Measurements from ENCODE around the gene LAMA3. TPM values are rescaled to one million over a fixed set of nuclear protein-coding genes. Genes with fewer than 3 reads are reported as not detected.

Gene LAMA3
- total RNA-seq, 1 donor from 2014 or later, result 1.7 TPM

GRCh38 chr18:23853448-23854195 lies 164.4 kb downstream of the LAMA3 start:
- no peaks in the 10 kb centered on the region for H3K9me3 Mint-ChIP-seq (ENCODE audit: unreplicated experiment)
- H3K36me3 Mint-ChIP-seq (ENCODE audit: low read depth, unreplicated experiment), result no peaks in the 10 kb centered on the region
- H3K27ac Mint-ChIP-seq (ENCODE audit: unreplicated experiment), result peak overlapping the region; percentile 92
- peaks cover 26% of the 10 kb centered on the region for H3K4me1 Mint-ChIP-seq (ENCODE audit: unreplicated experiment)
- peaks cover 2% of the 10 kb centered on the region for H3K27me3 Mint-ChIP-seq (ENCODE audit: unreplicated experiment)
- no peak for DNase-seq (ENCODE audit: low spot score)
- no peak overlapping the region for H3K4me3 Mint-ChIP-seq (ENCODE audit: unreplicated experiment)
- no peak for TF ChIP-seq CTCF (IDR thresholded peaks at IDR 0.05; ENCODE audit: unreplicated experiment)

GRCh38 chr18:23855721-23856120 lies 166.5 kb downstream of the LAMA3 start:
- no peak for TF ChIP-seq CTCF (IDR thresholded peaks at IDR 0.05; ENCODE audit: unreplicated experiment)
- H3K27ac Mint-ChIP-seq (ENCODE audit: unreplicated experiment), result no peak overlapping the region
- H3K9me3 Mint-ChIP-seq (ENCODE audit: unreplicated experiment), result no peaks in the 10 kb centered on the region
- H3K27me3 Mint-ChIP-seq (ENCODE audit: unreplicated experiment), result peaks cover 2% of the 10 kb centered on the region
- H3K4me3 Mint-ChIP-seq (ENCODE audit: unreplicated experiment), result no peak overlapping the region
- peaks cover 23% of the 10 kb centered on the region for H3K4me1 Mint-ChIP-seq (ENCODE audit: unreplicated experiment)
- no peaks in the 10 kb centered on the region for H3K36me3 Mint-ChIP-seq (ENCODE audit: low read depth, unreplicated experiment)
- no peak for DNase-seq (ENCODE audit: low spot score)

GRCh38 chr18:23856466-23857163 lies 167.4 kb downstream of the LAMA3 start:
- no peak for DNase-seq (ENCODE audit: low spot score)
- Mint-ChIP-seq H3K27me3 (ENCODE audit: unreplicated experiment) (peaks cover 2% of the 10 kb centered on the region), H3K9me3 (ENCODE audit: unreplicated experiment) (no peaks in the 10 kb centered on the region), H3K27ac (ENCODE audit: unreplicated experiment) (no peak overlapping the region), H3K4me3 (ENCODE audit: unreplicated experiment) (no peak overlapping the region), H3K36me3 (ENCODE audit: low read depth, unreplicated experiment) (no peaks in the 10 kb centered on the region), H3K4me1 (ENCODE audit: unreplicated experiment) (peaks cover 21% of the 10 kb centered on the region)
- TF ChIP-seq CTCF (IDR thresholded peaks at IDR 0.05; ENCODE audit: unreplicated experiment), result no peak

- H3K27me3 Mint-ChIP-seq (ENCODE audit: unreplicated experiment), result peaks cover 2% of the 10 kb centered on the region
- no peak overlapping the region for H3K27ac Mint-ChIP-seq (ENCODE audit: unreplicated experiment)
- no peak for DNase-seq (ENCODE audit: low spot score)
- no peaks in the 10 kb centered on the region for H3K9me3 Mint-ChIP-seq (ENCODE audit: unreplicated experiment)
- no peak overlapping the region for H3K4me3 Mint-ChIP-seq (ENCODE audit: unreplicated experiment)
- TF ChIP-seq CTCF (IDR thresholded peaks at IDR 0.05; ENCODE audit: unreplicated experiment), result no peak
- H3K36me3 Mint-ChIP-seq (ENCODE audit: low read depth, unreplicated experiment), result no peaks in the 10 kb centered on the region
- peaks cover 21% of the 10 kb centered on the region for H3K4me1 Mint-ChIP-seq (ENCODE audit: unreplicated experiment)
Observed at GRCh38 chr18:23857164-23857552, 167.9 kb downstream of the LAMA3 start.

GRCh38 chr18:23857756-23858155 lies 168.5 kb downstream of the LAMA3 start:
- Mint-ChIP-seq H3K9me3 (ENCODE audit: unreplicated experiment) (no peaks in the 10 kb centered on the region), H3K36me3 (ENCODE audit: low read depth, unreplicated experiment) (no peaks in the 10 kb centered on the region), H3K27ac (ENCODE audit: unreplicated experiment) (no peak overlapping the region), H3K4me1 (ENCODE audit: unreplicated experiment) (peaks cover 19% of the 10 kb centered on the region), H3K27me3 (ENCODE audit: unreplicated experiment) (peaks cover 2% of the 10 kb centered on the region), H3K4me3 (ENCODE audit: unreplicated experiment) (no peak overlapping the region)
- no peak for DNase-seq (ENCODE audit: low spot score)
- no peak for TF ChIP-seq CTCF (IDR thresholded peaks at IDR 0.05; ENCODE audit: unreplicated experiment)
